ENCODE results near the gene CDKL5. TPM values are rescaled to one million over a fixed set of nuclear protein-coding genes. Genes with fewer than 3 reads are reported as not detected.

CDKL5 gene
- total RNA-seq, 1 donor from 2014 or later, result 75.0 TPM

DNA sequence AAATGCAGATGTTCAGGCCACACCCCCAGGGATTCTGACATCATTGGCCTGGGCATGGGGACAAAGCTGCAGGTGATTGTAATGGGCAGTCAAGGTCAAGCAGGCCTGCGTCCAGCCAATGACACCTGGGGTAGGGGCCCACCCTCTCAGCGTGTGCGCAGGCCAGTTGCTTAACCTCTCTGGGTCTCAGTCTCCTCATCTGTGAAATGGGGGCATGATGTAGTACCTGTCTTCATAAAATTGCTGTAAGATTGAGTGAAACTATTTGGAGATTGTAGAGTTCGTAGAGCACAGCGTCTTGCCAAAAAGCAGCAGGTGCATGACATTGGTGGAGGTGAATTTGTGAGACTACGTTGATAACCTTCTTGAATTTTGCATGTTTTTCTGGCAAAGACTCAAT is 225.3 kb downstream of the CDKL5 start:
- DNase-seq, result no peak

DNA sequence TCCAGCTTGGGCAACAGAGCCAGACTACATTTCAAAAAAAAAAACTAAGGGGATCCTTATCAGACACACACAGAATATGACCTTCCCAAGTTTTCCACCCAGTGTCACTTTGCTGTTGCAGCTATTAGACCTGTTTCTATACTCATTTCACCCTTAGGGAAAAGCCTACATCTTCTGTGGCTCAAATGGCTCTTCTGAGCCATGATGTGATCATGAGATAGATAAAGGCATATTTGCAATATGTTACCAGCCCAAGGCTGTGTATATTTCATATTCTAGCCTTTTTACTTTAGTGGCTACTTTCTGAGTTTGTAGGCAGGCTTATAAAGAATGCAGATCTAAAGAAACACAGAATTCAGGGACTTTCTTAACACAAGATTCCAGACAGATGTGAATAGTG is 227.2 kb downstream of the CDKL5 start:
- DNase-seq, result no peak

DNA sequence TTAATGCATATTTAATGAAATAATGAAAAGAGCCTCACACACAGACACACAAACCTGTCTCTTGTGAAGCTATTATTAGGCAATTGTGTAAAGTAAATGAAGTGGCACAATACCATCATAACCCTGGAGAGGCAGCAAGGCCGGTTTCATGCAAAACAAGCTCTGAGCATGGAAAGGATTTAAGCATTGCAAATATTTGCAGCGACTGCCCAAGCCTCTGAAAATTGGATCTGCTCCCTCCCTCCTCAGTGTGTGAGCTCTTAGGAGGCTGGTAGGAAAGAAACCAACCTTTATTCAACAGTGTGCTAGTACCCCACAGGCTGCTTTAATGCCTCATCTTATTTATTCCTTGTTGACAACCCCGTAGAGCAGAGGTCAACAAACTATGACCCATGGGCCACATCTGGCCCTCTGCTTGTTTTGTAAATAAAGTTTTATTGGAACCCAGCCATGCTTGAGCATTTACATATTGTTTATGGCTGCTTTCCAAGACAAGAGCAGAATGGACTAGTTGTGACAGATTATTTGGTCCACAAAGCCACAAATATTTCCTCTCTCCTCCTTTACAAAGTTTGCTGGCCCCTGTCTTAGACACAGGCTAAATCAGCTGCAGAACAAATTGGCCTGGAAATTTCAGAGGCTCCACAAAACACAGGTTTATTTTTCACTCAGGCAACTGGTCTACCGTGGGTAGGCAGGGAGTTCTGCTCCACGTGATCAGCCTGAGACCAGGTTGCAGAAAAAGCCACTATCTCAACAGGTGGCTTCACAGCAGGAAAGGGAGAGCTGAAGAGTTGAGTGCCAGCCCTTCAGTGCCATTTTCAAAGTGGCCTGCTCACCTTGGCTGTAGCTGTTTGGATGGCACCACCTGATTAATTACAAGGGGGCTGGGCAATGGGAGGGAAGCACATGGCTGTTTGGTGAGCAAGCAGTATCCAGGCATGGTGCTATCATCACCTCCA is 229.7 kb downstream of the CDKL5 start:
- DNase-seq, result no peak

DNA sequence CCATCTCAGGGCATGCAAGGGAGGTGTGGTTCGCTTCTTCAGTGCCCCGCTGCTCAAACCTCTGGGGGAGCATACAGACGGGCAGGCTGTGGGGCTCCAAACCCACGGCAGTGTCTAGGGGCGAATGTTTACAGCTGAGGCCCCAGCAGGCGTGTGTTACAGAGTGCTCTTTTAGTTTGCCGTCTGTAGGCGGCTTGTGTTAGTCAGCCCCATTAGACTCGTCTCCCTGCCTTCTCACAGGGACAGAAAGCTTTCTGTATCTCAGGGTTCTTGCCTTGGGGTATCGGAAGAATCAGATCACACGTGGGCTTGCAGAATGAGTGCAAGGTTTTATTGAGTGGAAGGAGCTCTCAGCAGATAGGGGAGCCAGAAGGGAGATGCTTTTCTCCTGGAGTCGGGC is 235.9 kb downstream of the CDKL5 start:
- no peak for DNase-seq

DNA sequence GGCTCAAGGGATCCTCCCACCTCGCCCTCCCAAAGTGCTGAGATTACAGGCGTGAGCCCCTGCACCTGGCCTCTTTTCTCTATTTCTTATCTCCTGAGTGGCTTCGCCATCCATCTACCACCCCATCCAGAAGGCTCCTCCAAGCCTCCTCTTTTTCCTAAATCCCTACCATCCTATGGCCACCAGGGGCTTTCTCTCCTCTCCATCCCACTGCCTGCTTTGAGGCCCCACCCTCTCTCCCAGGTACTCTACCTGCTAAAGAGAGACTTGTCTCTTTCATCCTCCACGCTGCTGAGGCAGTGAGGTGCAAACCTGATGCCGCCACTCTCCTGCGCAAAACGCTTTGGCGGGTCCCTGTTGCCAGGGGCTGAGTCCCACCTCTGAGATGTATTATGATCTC is 239.5 kb downstream of the CDKL5 start:
- no peak for DNase-seq

DNA sequence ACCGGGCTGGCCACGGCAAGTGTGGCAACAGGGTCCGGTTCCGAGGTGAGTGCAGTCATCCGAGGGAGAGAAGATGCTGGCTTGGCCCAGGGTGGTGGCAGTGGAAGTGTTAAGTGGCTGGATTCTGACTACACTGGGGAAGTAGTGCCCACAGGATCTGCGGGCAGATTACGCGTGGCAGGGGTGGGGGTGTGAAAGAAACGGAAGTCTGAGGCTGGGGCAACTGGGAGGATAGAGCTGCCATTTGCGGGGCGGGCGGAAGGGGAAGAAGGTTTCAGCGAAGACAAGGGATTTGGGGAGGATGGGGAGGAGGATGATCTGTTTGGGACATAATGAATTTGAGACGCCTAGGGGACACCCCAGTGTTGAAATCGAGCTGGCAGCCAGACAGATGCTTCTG is 241.2 kb downstream of the CDKL5 start:
- no peak for DNase-seq

DNA sequence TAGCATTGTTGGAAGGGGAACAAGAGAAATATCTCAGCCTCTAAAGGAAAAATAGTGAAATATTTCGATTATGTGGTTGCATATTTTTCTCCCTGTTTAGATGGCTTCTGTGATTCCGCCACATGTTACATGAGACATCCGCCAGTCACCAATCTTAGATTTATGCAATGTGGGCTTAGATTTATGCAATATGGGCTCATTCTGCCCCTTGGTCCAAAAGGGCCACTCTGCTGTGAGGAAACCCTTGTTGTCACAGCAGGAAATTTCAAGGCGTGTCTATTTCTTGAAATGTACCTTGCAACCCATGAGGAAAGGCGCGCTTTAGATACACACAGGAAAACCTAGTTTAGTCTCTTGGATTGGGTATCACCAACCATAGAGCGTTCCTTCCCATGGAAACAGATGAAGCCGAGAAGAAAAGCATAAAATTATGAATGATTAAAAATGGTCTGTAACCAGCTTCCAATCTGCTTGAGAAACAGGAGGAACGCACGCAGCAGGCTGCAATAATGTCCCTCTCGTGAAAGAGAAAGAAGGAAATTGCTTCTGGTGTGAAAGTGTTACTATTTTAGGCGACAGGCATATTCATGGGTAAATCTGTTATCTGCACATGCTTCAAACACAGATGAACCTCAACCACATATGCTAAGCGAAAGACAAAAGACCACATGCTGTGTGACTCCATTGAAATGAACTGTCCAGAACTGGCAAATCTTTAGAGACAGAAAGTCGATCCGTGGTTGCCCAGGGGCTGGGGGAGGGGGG is 242.8 kb downstream of the CDKL5 start:
- no peak for DNase-seq

DNA sequence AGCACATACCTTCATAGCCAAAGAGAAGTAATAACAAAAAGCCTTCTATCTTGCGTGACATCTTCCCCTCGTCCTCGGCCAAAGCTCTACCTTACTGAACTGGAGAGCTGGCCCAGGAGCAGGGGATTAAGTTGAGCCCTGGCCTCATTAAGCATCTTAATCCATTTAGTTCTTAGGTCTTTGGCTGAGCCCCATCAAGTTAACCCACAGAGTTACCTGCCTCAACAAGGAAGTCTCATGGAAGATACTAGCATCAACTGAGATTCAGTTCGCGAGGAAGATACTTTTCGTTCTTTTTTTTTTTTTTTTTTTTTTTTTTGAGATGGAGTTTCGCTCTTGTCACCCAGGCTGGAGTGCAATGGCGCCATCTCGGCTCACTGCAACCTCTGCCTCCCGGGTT is 246.6 kb downstream of the CDKL5 start, which contains the start of gene RS1:
TSS of gene RS1 (minus strand) at position 101 of the 400 bp plus-strand sequence. CDS start at position 61, 40 bp downstream.
- DNase-seq, result no peak

DNA sequence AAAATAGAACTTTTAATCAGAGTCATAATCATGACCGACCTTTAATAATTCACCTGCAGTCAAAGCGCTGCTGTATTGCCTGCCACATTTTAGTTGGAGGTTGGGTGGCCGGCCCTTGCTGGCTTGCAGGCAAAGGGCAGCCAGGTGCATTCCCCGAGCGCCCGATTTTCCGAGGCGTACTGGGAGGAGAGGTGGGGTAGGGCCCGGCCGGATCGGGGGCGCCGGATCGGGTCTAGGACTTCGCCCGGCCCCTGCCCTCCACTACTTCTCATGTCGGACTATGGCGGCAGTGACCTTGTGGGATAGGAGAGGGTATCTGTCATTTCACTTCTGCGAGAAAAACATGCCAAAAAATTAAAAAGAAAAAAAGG is 249.0 kb downstream of the CDKL5 start:
- no peak for DNase-seq

DNA sequence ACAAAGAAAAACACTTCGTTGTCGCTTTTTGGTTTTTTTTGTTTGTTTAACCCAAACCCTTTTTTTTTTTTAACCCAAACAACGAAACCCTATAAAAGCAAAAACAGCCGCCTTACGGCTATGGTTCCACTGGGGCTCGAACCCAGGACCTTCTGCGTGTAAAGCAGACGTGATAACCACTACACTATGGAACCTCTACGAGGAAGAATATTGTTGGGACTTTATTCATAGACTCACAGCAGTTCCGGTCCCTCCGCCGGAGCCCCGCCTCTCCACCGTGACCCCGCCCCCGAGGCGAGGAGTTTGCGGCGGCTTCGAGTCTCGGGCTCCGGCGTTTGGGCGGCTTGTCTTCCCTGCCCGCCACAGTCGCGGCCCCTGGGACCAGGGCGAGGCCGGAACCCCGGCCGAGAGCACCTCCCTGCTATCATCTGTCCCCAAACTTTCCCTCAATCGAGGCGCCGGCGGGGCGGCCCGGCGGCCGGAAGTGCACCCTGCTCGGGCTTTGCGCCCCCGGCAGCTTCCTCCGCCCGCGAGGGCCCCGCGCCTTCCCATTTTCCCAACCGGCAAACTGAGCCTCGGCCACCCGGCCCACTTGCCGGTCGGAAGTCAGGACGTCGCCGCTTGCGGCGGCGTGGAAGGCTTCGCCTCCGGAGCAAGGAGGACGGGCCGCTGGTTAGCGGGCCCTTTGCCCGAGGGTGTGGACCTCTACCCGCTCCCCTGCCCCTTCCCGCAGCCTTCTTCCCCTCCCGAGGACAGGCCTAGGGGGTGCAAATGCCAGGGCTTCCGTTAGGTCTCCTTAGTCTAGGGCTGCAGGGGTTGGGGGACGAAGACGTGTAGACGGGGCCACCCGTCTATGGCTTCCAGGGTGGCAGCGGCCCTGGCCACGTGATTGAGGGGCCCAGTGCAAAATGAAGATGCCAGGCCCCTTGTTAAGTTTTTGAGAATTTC is 249.7 kb downstream of the CDKL5 start:
- peak; percentile 50 for DNase-seq

DNA sequence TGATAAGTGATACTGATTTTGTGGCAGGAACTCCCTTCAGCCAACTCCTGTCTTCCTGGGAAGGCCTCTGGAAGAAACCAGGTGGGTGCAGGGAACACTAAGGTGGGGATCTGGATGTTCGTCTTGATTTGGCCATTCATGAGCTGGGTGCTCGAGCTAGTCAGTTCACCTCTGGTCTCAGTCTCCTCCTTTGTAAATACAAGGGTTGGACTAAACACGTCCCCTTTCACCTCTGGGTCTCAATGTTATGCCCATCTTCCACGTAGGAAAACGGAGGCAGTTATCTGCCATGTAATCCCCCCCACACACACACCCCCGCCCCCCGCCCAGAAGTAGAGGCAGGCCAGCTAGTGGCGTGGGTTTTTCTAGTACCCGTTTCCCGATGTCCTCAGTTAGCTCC is 250.6 kb downstream of the CDKL5 start:
- DNase-seq, result no peak

DNA sequence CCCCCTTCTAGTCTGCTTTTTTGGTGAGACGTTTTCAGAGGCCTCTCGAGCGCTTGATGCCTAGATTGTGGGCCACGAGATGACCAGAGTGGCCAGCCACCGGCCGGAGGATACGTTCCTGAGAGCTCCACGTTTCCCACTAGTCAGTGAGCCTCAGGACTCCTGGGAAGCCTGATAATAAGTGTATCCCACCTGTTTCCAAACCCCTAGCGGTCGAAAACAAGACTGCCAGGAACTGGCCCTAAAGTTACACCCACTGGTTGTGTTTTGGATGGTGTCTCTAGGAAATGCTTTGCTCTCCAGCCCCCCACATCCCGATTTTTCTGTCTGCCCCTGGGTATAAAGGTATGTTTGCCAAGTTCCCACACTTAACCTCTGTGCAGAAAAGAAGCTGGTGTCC is 251.1 kb downstream of the CDKL5 start:
- DNase-seq, result no peak

DNA sequence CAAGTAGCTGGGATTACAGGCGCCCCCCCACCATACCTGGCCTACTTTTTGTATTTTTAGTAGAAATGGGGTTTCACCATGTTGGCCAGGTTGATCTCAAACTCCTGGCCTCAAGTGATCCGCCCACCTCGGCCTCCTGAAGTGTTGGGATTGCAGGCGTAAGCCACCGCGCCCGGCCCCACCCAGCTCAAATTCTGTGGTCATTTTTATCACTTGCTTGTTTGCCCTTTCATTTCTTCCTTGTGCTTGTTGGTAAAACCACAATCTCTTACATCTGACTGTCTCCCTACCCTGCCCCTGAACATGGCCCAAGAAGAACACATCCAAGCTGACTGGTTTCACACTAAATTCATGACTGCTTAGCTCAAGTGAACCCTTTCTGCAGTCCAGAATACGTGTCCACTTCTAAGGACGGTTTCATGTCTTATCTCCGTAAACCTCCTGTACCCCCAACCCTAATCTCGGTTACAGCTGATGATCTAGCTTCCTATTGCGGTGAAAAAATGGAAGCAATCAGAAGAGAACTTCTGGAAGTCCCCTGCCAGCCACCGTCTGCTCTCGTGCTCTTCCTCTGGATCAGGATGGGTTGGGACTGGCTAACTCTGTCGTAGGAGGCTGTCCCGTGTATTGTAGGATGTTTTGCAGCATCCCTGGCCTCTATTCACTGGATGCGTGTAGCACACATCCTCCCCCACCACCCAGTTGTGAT is 251.9 kb downstream of the CDKL5 start:
- DNase-seq, result no peak

DNA sequence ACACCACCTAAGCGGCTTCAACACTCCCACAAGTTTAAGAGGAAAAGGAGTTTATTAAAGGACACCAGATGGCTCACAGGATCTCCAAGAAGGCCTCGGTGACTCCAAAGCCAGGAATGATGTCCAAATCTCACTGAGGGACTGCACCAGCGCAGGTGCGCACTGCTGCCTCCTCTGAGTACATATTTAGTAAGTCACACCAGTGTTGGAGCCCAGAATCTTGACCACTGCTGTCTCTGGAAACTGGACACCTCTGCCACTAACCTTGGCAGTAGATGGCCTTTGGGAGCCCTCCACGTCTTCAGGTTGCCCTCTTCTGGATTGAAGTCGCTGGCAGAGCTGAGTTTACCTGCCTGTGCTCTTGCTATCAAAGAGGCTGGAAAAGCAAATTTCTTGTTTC is 256.6 kb downstream of the CDKL5 start:
- no peak for DNase-seq

DNA sequence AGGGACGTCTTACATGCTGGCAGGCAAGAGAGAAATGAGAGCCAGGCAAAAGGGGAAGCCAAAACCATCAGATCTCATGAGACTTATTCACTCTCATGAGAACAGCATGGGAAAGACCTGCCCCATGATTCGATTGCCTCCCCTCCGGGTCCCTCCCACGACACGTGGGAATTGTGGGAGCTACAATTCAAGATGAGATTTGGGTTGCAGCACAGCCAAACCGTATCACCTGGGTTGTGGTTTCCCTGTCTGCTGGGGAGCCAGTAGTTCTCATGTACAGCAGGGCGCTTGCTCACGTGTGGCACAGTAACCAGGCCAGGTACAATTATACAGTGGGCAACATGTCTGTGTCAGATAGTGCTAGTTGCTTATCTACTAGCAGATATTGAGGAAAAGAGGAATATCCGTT is 257.6 kb downstream of the CDKL5 start:
- DNase-seq, result no peak

DNA sequence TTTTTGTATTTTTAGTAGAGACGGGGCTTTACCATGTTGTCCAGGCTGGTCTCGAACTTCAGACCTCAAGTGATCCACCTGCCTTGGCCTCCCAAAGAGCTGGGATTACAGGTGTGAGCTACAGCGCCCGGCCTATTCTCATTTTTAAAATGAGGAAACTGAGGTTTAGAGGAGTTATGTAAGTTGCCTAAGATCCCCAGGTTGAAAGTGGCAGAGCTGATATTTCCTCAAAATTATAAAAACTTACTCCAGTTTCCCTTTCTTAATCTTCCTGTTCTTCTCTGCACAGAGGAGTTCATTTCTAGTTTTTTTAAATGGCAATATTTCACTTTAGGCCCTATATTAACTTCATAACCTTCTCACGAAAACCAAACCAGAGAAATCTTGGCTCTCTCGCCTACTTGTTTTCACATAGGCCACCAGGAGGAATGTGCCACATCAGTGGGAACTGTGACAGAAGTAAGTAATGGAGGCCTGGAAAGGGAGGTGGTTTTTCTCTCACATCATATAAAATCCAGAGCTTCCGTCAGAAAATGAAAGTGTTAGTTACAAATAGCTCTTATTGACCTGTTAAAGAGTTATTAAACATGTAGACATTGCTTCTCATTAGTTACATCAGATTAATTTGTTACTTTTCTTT is 262.6 kb downstream of the CDKL5 start:
- no peak for DNase-seq

DNA sequence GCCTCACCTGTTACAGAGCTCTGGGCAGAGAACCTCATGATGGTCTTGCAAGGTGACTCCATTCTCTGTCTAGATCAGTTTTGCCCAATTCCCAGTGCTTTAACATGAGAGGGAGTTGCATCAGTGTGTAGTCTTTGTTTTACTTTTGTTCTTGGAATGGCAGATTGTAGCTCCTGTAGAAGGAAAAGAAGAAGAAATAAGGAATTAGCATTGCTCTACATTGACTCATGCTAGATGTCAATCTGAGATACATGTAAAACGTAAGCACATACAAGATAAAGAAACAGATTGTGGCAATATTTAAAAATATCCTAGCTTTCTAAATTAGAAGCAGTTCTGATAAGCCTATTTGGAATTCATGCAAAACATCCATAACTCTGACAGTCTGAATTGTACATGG is 266.0 kb downstream of the CDKL5 start:
- DNase-seq, result no peak

DNA sequence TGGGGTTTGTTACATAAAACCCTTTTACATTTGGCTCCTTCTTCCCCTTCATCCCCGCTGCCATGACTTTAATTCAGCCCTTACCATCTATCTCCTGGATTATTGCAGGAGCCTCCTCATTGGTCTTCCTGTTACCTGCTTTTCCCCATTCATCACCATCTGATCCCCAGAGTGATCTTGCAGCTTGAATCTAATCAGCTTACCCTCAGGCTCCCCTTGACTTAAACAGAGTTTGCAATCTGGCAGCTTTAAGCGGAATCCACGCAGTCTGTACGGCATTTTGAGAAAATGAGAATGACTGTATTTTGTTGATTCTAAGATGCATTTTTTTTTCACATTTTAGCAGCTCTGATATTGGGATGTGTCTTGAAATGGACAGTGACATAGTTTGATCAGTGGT is 267.1 kb downstream of the CDKL5 start:
- DNase-seq, result no peak

DNA sequence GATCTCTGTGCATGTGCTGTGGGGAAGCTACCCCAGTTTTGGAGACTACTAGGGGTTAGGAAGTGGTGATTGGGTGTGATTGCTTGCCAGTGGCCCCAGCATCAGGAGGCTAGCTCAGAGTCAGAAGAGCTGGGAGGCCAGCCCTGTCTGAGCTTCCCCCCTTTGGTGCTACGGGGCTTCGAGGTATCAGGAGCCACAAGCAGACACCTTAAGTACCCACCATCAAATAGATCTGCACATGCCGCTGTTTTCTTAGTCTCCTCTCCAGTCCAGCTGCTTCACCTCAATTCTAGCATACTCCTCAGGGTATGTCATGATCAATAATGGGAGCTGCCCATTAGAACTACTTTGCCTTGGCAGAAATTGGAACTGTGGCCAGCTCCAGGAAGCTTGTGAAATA is 271.2 kb downstream of the CDKL5 start:
- no peak for DNase-seq

DNA sequence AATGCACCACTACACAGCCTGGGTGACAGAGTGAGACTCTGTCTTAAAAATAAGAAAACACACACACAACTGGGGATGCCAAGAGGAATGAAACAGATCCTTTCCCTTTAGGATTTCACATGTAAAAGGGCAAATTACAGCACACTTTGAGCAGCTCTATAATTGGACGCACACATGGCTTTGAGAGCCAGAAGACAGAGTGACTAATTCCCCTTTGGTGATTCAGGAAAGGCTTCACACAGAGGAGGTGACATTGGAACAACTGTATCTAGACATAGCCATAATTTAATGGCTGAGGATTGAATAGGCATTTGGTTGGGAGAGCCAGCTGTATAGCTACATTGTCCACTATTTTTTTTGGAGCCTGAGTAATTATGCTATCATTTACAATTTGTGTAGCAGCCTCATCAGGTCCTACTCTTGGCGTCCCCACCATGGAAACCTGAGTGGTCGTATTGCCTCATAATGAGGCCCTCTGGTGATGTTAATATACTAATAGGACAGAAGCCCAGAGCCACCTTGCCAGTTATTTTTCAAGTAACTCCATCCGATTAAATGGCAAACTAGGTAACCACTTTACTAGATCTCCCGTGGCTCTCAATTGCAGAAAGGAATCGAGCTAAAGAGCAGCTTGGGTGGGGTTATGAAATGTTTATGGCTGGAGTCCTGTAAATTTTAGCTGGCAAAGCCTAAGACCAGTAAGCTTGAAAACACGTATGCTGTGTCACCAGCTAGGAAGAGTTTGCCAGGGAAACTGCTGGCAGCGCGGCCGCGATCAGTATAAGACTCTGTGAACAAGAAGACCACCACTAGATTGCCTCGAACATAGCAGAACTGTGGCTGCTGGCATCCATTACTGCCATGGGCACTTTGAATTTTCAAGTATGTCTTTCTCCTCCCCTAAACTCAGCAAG is 273.6 kb downstream of the CDKL5 start:
- no peak for DNase-seq
